Coronary artery (tissue), 2 donors: ENCODE data around the gene NEU4.

ENCODE experiments used
- DNase-seq: peaks from one replicate; pipeline ENCODE4 v3.0.0-alpha.2; 2017; ENCODE audit warnings: low spot score
- H3K27ac ChIP-seq, 2 donors: fragments of 200-600 bp; sonication (generic); one replicate each; pipeline ENCODE4 v1.5.1; 2016 to 2019
- H3K4me3 ChIP-seq: fragments of 200-600 bp; sonication (generic); 2 replicates; pipeline ENCODE4 v1.5.1; 2016; ENCODE audit warnings: mild to moderate bottlenecking, moderate library complexity
- CTCF ChIP-seq: fragments of 200-600 bp; sonication (generic); IDR thresholded peaks from one replicate; pipeline ENCODE4 v1.5.1; 2019; ENCODE audit warnings: antibody characterized with exemption

The NEU4 gene

GRCh38 chr2:241770936-241771285 is 38.1 kb upstream of the NEU4 start:
- Histone ChIP-seq H3K4me3 (no peak overlapping the region), H3K27ac (no peak overlapping the region)
- no peak for TF ChIP-seq CTCF
- no peak for DNase-seq

GRCh38 chr2:241771286-241772062 is 37.5 kb upstream of the NEU4 start:
- H3K4me3 ChIP-seq, result no peak overlapping the region
- no peak for TF ChIP-seq CTCF
- DNase-seq, result peak; percentile 65
- no peak overlapping the region for H3K27ac ChIP-seq

- no peak for DNase-seq
- no peak overlapping the region for H3K27ac ChIP-seq
- no peak for TF ChIP-seq CTCF
- H3K4me3 ChIP-seq, result no peak overlapping the region
These were observed 36.9 kb upstream of the NEU4 start for GRCh38 chr2:241772063-241772499.

- no peak for TF ChIP-seq CTCF
- no peak overlapping the region for H3K27ac ChIP-seq
- DNase-seq, result peak; percentile 61
- H3K4me3 ChIP-seq, result no peak overlapping the region
These were observed 35.2 kb upstream of the NEU4 start for GRCh38 chr2:241773511-241774418.

GRCh38 chr2:241774419-241775222 is 34.4 kb upstream of the NEU4 start:
- H3K4me3 ChIP-seq, result no peak overlapping the region
- no peak overlapping the region for H3K27ac ChIP-seq
- peak; percentile 71 for DNase-seq
- TF ChIP-seq CTCF, result no peak

GRCh38 chr2:241775223-241776177 is 33.5 kb upstream of the NEU4 start:
- Histone ChIP-seq H3K27ac (no peak overlapping the region), H3K4me3 (no peak overlapping the region)
- DNase-seq, result peak; percentile 66
- no peak for TF ChIP-seq CTCF
